Ammon's horn (tissue), 1 donor: ENCODE results near the gene RXRA.

Source experiments
- DNase-seq: peaks from one replicate; pipeline ENCODE4 v3.0.0-alpha.2; 2016; ENCODE audit warnings: low spot score

Gene RXRA

DNA sequence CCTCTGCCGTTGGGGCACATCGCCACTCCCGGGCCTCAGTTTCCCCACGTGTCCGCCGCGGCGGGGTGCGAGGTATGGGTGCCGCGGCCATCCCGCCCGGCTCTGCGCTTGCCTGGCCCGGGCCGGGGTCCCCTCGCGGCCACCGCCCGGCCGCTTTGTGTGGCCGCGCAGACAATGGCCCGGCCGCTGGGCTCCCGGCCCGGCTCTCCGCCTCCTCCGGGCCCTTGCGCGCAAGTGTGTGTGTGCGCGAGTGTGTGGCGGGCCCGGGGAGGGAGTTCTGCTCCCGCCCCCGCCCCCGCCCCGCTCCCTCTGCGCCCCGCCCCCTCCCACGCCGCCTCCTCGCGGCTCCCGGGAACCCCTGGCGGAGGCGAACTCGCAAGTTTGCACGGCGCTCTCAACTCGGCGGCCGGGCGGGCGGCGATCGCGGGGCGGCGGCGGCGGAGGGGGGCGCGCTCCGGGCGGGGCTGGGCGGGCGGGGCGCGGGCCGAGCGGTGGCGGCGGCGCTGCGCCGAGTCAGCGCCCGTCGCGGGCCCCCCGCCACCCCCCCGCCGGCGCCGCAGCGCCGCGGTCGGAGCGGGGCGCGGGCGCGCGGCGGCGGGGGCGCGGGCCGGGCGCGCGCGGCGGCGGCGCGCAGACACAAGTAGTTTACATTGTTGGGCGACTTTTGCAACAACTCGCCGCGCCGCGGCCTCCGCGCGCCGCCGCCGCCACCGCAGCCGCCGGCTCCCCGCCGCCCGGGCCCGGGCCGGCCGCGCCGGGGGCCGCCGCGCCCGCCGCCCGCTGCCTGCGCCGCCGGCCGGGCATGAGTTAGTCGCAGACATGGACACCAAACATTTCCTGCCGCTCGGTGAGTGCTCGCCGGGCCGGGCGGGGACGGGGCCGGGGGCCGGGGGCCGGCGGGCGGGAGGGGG lies at the start of gene RXRA:
TSS of gene RXRA (plus strand) at position 643 of the 911 bp plus-strand sequence. CDS start at position 820, 177 bp downstream.
- peak; percentile 74 for DNase-seq

DNA sequence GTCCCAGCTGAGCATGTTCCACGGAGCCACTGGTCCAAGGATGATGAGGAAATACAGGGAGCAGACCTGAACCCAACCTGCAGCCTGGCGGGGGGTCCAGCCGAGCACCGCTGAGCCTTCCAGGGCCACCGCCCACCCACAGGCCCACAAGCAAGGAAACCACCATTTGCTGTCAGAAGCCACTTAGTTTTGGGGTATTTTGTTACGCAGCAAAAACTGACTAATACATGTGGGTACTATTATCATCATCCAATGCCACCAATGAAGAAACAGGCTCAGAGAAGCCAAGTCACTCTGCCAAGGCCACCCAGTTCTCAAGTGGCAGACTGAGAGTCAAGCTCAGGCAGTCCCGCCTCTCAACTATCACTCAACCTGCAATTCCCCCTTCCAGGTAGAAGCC lies 48.0 kb upstream of the RXRA start:
- no peak for DNase-seq

GRCh38 chr9:134278974-134279640 lies 47.1 kb upstream of the RXRA start:
- DNase-seq: no peak

DNA sequence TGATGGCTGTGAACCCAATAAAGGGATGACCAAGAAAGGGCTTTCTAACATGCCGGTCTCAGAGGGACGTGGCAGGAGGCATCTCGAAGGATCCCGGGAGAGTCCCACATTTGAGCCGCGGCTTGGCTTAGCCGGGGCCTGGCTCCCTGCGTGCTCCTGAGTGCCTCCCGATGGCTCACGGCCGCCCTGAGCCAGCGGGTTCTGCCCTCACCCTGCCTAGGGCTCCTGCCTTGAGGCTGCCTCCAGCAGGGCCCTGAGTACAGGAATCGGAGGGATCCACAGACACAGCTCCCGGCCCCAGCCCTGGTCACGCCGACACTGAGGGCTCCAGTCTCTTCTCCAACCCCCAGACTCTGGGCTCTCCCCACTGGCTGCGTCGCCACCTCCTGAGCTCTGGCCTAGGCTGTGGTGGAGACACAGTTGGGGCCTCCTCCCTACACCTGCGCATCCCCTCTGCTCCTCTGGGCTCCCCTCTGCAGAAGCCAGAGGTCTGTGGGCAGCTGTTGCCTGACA lies 44.1 kb upstream of the RXRA start:
- DNase-seq: no peak

GRCh38 chr9:134283111-134283515 lies 43.1 kb upstream of the RXRA start:
- peak; percentile 82 for DNase-seq

GRCh38 chr9:134283692-134284265 lies 42.5 kb upstream of the RXRA start:
- no peak for DNase-seq

GRCh38 chr9:134284273-134284672 lies 42.0 kb upstream of the RXRA start:
- DNase-seq: no peak

GRCh38 chr9:134284741-134285140 lies 41.5 kb upstream of the RXRA start:
- no peak for DNase-seq

DNA sequence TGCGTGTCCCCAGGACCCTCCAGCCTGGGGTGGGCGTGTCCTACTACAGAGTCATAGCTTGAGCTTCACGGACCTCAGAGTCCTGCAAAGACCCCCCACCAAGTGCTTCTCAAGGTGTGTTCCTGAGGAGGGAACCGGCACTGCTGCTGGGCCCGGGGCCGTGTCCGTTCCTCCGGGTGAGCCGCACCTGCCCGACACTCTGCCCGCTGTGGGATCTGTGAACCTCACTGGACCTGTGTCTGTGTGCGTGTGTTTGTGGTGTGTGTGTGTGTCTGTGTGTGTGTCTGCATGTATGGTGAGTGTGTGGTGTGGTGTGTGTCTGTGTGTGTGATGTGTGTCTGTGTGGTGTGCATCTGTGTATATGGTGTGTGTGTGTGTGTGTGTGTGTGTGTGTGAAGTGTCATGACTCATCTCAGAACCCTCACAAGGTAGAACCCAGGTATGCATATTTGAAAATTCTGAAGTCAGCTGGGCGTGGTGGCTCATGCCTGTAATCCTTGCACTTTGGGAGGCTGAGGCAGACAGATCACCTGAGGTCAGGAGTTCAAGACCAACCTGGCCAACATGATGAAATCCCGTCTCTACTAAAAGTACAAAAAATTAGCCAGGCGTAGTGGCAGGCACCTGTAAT lies 40.9 kb upstream of the RXRA start:
- DNase-seq: no peak

- DNase-seq: no peak
Measured at GRCh38 chr9:134286471-134287245, 39.6 kb upstream of the RXRA start.

GRCh38 chr9:134287591-134288491 lies 38.4 kb upstream of the RXRA start:
- DNase-seq: no peak

GRCh38 chr9:134288746-134289145 lies 37.5 kb upstream of the RXRA start:
- no peak for DNase-seq

GRCh38 chr9:134289241-134289875 lies 36.9 kb upstream of the RXRA start:
- DNase-seq: no peak

DNA sequence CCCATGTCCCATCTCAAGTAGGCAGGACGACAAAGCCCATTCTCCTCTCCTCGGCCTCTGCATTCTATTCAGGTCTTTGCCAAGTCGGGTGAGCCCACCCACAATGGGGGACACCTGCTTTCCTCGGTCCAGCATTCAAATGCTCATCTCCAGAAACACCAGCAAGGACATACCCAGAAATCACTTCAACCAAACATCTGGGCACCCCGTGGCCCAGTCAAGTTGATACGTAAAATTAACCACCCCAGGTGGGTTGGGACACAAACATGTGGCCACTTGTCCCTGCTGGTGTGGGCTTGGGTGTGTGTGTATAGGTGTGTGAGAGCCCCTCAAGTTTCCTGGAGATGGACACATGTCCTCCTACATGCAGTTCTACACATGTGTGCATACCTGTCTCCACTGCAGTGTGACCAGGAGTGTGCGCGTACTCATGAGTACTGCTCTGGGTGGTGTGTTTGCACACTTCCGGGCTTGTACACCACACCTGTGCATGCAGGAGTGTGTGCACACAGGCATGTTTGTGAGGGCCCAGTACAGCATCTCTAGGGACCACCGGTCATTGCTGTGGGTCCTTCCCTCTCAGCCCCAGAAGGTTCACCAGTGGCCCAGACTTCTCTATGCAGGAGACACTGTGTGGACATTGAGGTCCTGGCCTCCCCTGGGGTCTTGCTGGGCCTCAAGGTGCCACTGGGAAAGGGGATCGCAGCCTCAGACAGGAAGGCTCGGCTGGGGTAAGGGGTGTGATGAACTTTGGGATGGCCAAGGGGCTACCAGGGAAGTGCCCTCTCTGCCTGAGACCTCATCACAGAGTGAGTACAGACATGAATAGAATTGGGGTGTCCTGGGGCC lies 35.4 kb upstream of the RXRA start:
- DNase-seq: no peak

DNA sequence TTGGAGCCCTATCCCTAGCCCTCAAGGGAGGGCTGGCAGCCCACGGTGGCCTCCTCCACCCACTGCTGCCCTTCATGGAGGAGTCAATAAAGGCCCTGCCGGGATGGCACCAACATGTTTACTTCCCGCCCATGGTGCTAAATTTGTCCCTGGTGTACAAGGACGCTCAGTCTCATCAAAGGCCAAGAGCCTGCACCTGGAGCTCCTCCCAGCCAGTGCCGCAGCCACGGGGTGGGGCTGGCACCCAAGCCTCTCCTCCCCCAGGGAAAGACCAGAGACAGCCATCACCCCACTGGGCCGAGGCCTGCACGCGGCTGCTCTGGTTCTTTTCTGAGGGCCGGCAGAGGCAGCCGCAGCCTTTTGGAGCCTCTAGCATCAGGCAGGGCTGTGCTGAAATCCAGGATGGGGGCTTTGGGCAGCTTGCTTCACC lies 34.8 kb upstream of the RXRA start:
- DNase-seq: no peak

- no peak for DNase-seq
Measured at GRCh38 chr9:134291961-134292871, 34.0 kb upstream of the RXRA start.

GRCh38 chr9:134293031-134293521 lies 33.2 kb upstream of the RXRA start:
- DNase-seq: no peak
